ENCODE results near the gene CDHR2.
"Not testable (repeated sequence)": the region's sequence is repeated elsewhere in the genome, so short reads cannot be mapped to it uniquely, and the experiment has no call there.

Gene CDHR2

DNA sequence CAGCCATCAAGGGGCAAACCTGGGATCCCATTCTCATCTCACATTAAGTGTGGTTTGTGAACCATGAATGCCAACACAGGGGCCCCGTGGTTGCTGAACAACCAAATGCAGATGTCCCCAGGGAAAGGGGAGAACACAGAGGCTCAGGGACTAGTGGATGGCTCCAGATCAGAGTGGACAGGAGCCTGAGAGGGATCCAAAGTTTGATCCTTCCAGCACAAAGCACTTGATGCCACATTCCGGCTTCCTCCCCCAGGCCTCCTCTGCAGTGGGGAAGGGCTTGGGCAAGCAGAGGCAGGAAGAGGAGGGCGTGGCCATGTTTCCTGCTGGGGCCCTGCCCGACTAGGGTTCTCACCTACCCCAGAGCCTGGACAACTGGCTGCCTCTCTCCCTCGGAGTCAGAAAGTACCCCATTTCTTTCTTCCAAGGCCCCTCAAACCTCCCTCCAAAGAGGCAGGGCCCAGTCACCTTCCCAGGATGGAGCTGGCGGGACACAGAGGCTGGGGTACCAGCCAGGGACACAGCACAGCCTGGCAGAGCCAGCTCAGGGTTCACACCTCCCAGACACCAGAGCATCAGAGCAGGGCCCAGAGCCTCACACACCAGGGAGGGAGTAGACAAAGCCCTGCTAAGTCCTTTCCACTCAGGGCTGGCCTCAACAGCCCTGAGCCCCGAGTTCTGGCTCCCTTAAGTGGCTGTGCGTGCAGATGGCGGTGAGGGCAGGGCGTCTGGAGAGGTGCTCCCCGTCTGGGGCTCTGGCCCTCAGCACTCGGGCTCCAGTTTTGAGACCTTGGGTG lies 7.6 kb upstream of the CDHR2 start:
- no peak for DNase-seq

DNA sequence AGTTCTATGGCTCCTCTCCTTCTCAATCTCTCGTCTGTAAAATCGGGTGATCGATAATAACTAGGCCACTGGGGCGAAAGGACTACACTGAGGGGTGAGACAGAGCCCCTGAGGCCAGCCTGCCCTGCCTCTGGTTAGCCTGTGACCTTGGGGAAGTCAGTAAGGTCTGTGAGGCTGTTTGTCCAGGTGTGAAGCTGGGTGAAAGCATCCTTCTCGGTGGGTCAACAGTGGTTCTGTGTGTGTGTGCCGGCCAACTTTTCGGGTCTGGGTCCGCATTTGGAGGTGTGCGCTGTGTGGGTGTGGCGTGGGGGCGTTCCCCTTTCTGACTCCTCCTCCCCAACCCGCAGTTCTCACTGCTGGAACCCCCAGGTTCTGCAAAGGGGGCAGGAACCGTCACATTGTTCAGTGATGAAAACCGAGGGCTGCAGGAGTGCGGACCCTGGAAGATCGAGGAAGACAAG lies 7.0 kb upstream of the CDHR2 start:
- DNase-seq = no peak

DNA sequence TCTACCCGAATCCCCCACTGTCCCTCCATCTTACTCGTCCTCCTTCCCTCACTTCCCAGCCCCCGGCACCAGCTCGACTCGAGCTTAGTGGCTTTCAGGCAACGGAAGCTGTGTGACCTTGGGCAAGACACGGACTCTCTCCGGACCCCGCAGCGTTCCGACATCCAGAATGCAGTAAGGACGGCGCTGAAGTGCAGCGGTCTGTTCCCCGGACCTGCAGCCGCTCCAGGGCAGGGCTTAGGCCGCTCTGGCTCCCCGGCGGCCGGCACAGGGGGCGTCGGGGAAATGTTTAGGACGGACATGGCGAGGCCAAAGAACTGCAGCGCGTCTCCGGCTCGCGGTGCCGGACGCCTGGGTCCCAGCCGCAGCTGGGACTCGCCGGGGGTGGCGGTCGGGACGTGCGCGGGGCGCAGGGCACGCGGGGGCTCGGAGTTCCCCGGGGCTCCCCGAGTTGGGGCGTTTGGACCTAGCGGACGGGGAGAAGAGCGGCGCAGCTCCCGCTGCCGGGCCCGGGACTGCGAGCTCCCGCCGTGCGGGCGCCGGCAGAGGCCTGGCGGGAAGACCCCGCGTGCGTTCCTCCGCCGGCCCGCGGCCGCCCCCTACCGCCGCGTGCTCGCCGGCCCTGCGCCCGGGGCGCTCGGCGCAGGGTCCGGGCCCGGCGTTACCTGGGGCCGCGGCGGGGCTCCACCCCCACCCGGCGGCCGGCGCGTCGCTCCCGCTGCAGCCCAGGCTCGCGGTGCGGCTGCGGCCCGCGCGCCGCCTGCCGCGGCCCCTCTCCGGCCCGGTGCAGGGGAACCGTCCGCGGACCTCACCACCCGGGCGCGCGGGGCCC lies 6.3 kb upstream of the CDHR2 start:
- DNase-seq = no peak

DNA sequence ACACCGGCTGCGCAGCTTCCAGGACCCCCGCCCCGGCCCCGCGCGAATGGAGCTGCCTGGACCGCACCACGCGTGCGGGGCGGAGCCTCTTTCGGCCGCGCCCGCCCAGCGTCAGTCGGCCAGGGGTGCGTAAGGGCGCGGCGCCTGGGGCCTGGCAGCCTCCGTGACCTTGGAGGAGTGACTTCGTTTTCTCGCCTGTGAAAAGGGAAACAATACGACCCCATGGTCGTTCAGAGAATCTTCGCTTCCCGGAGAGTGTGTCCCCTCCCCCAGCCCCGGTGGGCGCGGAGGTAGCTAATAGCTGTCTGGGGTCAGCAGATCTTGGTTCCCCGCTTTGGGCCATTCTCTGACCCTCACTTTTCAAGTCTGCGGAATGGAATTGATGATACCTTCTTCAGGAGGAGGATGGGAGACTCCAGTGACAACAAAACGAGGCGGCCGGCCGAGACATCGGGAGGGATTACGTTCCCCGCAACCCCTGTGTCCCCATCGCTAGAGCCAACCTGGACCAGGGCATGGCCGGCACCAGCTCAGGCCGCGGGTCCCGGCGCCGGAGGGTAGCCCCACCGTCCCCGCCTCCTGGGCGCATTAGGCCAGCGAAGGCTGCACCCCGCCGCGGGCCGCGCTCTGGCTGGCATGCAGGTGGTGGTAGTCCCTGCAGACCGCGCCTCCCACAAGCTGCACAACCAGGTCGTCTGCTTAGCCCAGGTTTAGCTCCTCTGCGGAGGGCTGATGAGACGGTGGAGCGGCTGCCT lies 5.5 kb upstream of the CDHR2 start:
- DNase-seq = no peak

DNA sequence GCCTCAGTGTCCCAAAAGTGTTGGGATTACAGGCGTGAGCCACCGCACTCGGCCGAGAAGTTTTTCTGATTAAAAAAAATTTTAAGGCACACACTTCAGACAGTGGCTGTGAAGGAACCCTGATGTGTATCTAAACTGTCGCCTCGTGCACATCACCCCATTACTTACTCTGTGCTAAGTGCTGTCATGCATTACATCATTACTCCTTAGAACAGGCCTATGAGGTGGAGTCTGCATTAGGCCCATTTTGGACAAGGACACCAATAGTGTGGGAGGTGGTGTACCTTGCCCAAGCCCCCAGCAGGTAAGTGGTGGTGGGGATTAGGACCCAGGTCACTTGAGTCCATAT lies 3.8 kb upstream of the CDHR2 start:
- DNase-seq = no peak

DNA sequence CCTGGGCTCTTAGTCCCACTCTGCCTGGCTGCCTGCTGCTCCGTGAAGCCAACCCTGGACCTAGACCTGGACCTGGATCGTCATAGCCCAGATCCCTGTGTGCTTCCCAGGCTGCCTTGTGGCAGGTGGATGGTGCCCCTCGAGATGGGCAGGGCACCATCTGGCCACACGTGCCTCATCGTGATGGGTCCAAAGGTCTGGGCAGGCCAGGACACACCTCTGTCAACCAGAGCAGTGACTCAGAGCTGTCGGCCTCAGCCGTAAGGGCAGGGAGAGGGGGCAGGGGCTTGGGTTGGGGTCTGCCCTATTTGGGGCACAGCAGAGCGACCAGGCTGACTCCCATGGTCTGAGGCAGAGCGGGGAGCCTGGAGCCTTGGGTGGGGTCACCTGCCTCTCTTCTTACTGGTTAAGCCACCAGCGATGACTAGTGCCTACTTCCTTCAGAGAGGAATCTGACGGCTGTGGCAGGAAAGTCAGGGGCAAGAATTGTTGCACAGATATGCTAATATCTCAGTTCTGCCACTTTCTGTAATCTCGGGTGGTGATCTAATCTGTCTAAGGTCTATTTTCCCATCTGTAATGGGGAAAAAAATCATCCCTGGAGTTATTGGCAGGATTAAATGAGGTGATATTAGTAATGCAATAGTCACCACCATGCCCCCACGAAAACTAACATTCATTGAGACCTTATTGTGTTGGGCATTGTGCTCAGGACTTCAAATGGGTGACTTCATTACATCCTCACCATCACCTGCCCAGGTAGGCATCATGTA lies 3.2 kb upstream of the CDHR2 start:
- DNase-seq = no peak

DNA sequence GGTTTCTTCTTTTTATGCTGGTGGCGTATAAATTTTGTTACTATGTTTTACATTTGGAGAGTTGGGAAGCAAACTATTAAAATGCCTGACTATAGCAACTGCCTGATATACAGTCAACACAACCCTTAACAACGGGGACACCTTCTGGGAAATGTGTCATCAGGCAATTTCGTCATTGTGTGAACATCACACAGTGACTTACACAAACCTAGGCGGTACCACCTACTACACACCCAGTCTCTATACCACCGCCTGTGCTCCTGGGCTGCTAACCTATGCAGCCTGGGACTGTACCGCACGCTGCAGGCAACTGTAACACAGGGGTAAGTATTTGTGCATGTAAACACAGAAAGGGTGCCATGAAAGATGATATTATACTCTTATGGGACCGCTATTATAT lies 1.3 kb upstream of the CDHR2 start:
- no peak for DNase-seq

DNA sequence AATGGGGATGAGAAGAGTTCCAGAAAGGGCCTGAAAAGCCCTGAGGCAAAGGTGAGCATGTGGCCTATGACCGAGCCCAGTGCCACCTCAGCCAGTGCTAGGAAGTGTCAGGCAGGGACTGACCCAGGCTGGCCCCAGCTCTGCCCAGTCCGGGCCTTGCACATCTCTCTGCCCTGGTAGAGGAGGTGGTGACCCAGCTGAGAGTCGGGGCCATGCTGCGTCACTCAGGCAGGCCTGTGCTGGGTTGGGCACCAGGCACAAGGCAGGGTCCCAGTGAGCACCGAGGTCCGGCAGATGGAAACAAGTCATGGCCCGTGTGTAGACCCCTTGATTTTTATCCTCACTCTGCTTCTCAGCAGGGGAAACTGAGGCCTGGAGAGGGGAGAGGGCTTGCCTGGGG lies 729 bp downstream of the CDHR2 start:
- DNase-seq = no peak

DNA sequence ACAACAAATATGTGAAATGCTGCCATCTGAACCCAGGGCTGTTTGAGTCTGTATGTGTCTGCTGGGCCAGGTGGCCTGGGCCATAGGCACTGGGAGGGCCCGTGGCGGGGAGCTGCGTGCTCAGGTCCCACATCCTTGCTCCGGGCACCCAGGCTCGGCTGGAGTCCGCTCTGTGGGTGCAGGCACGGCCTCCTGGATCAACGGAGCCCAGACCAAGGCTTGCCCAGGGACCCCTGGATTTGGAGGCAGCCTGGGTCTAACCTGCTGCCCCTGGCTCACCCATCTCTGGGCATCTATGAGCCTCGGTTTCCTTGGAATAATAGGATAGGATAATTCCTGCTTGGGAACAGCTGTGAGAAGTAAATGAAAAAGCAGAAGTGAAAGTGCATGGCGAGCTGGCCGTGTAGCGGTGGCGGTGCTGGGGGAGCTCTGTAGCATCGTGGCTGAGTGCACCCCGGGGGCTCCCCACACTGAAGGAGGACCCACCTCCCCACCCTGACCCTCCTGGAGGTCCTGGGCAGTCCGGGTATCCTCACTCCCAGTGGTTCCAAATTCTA lies 1.2 kb downstream of the CDHR2 start:
- no peak for DNase-seq

DNA sequence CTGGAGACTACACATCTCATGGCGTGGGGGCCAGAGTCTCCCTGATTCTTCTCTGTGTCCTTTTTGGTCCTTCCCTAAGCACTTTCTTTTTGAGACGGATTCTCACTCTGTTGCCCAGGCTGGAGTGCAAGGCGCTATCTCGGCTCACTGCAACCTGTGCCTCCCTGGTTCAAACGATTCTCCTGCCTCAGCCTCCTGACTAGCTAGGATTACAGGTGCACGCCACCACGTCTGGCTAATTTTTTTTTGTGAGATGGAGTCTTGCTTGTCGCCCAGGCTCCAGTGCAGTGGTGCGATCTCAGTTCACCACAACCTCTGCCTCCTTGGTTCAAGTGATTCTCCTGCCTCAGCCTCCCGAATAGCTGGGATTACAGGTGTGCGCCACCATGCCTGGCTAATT lies 1.8 kb downstream of the CDHR2 start:
- not testable (repeated sequence) for DNase-seq

DNA sequence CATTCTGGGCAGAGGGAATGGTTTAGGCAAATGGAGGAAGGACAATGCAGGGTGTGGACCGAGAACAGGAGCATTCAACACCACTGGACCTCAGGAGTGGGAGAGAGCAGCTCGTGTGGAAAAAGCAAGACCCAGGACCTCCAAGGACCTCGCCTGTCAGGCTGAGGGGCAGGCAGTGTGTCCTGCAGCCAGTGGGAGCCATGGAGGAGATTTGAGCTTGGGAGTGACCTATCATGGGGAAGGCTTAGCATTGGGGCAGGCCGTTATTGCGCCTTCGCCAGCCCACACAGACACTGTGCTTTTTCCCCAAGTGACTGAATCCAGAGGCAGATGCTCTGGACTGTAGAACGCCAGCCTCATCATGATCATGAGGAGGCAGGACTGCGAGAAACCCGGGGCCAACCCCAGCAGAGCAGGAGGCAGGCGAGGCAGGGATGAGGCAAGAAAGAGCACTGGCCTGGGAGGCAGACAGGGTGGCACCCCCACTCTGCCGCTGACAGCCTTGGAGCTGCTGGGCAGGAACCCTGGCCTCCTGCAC lies 3.3 kb downstream of the CDHR2 start:
- DNase-seq = no peak

DNA sequence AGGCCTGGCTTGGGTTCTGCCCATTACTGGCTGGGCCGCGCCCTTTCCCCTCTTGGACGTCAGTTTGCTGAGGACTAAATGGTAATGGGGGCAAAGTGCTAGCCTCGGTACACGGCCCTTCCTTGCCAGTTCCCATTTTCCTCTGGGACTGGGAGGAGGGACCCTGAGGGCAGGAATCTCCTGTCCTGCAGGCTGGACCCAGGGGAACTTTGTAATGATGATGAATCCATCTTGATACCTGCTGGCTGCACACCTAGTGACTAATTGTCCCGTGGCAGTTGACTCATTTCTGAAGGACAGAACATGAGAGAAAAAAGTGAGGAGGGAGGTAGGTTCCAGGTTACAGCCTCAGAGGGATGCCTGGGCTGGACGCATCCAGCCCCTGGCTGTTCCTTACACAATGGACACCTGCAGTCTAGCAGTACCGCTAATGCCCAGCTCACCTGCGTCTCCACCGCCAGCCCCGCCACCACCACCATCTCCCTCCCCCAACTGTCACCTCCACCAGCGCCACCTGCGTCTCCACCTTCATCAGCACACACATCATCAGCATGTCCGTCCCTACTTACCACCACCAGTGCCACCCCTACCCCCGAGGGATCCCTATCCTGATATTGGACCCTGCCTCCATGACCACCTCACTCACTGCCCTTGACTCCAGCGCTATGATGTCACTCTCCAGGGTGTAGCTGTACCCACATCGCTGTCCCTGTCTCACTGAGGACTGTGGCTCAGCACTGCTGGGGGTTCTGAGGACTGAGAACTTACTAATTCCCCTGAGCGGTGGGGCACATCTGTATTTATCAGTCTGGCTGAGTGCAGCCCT lies 4.3 kb downstream of the CDHR2 start:
- DNase-seq = no peak

DNA sequence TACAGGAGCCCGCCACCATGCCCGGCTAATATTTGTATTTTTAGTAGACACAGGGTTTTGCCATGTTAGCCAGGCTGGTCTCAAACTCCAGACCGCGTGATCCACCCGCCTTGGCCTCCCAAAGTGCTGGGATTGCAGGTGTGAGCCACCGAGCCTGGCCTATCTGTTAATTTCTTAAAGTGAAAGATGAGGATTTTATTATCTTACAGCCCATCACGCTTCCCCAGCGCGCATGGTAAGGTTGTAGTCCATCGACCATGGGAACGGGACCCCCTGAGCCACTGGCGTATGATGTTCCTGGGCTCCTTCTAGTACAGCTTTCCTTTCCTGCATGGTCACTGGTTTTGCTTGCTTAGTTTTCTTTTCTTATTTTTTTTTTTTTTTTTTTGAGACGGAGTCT lies 8.7 kb downstream of the CDHR2 start:
- no peak for DNase-seq

DNA sequence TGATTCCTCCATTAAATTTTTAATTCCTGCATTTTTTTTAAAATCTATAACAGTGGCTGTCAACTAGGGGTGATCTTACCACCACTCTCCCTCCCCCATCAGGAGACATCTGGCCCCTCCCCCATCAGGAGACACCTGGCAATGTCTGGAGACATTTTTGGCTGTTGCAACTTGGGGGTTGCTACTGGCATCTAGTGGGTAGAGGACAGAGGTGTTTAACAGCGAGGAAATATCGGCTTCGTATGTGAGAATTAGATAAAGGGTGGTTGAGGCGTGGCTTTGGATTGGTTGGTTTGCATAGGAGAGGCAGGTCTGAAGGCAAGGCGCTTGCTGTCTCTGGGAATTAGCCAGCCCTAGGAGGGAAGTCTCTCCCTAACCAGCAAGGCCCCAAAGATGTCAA lies 10.5 kb downstream of the CDHR2 start:
- no peak for DNase-seq

DNA sequence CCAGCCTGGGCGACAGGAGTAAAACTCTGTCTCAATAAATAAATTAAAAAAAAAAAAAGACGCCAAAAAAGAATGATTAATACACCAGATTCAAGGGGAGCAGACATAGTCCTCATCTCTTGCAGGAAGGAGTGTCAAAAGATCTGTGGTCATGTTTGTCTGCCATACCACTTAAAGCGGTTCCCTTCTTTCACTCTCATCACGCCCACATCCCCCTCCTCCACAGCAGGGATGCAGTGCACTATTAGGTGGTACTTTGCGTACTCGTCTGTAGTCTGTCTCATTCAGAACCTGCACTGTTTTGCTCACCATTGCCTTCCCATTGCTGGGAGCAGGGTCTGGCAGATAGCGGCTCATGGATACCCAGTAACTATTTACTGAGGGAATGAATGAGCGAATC lies 11.2 kb downstream of the CDHR2 start:
- no peak for DNase-seq

DNA sequence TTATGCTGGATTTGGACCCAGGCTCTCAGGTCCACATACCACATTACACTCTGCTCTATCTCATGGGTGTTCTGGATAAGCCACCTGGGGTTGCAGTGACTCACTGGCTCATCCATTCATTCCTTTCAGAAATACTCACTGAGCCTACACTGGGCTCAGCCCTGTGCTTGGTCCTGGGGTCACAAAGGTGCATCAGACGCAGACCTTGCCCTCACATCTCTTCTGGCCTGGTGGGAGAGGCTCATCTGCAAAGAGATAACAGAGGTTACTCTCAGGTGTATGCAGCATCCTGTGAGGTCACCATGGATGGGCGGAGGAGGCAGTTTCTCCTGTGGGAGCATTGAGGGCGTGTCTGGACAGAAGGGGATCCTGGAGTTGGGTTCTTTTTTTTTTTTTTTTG lies 12.1 kb downstream of the CDHR2 start:
- DNase-seq = no peak

DNA sequence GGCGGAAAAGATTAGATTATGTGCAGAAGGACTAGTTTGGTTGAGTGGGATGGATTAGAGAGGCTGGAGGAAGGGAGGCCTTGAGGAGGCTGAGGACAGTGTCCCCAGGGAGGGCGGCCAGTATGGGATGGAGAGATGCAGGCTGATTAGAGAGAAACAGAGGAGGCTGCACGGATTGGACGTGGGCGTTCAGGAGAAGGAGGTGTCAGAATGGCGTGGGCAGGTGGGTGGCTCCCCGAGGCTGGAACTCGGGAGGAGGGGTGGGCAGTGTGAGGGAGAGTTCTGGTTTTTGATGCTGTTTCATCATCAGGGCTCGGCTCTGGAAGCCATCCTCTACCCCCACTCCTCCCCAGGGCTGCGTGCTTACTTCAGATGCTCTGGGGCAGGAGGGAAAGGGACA lies 13.0 kb downstream of the CDHR2 start:
- DNase-seq = no peak

DNA sequence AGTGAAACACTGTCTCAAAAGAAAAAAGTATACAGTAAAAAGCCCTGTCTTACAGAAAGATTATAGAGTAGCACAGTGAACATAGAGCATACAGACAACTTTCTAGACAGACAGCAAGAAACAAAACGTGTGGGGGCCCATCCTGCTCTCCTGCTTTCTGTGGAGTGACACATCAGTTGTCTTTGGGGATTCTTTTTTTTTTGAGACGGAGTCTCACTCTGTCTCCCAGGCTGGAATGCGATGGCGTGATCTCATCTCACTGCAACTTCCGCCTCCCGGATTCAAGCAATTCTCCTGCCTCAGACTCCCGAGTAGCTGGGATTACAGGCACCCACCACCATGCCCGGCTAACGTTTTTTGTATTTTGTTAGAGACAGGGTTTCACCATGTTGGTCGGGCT lies 14.9 kb downstream of the CDHR2 start:
- DNase-seq = no peak

DNA sequence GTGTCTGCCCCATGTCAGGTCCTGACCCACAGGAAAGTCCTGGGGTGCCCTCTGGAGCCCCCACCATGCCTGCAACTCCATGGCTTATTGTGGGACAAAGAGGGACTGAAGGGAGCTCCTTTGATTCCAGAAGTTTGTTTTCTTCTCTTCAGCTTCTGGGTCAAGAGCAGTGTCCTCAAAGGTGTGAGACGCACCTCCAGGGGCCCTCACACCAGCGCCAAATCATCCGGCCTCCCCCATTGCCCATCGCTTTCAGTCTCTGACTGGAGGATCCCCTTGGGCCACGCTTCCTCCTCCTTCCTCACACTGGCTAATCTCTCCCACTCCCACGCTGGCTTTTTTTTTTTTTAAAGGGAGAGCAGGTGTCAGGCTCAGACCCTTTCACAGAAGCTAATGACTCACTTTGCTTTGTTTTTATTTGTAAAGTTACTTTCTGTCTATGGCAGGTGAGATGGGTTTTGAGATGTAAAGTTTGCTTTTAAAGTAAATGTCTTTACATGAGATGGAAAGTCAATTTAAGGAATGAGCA lies 16.7 kb downstream of the CDHR2 start:
- DNase-seq = no peak

DNA sequence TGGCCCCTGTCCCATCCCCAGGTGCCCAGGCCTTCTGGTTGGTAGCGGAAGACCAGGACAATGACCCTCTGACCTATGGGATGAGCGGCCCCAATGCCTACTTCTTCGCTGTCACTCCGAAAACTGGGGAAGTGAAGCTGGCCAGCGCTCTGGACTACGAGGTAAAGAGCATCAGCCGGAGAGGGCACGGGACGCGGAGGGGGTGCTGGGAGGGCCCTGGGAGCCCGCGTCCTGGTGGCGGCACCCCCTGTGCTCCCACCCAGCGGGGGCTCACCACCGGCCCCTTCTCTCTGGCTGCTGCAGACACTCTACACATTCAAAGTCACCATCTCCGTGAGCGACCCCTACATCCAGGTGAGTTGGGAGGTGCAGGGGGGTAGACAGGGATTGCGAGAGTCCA lies 19.5 kb downstream of the CDHR2 start:
- no peak for DNase-seq

DNA sequence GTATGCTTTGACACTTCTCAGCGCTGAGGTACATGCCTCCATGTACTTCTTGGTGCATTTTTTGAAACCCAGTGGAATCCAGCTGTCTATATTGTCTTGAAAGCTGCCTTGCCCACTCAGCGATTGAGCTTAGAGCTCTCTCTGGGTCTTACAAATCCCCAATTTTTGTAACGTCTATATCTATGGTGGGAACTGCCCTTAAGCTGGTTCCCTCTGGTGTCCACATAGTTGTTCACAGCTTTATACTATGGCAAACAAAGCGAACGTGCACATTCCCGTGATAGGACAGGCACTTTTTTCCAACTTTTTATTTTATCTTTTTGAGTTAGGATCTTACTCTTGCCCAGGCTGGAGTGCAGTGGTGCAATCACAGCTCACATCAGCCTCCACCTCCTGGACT lies 20.9 kb downstream of the CDHR2 start:
- DNase-seq = no peak
